Activated CD8-positive, alpha-beta memory T cell treated with anti-CD3 and anti-CD28 coated beads for 36 hours (primary cell): ENCODE data around the gene KCTD20. TPM values are rescaled to one million over a fixed set of nuclear protein-coding genes. Genes with fewer than 3 reads are reported as not detected.
"Not testable (repeated sequence)": the region's sequence is repeated elsewhere in the genome, so short reads cannot be mapped to it uniquely, and the experiment has no call there.

Experiments used
- CTCF ChIA-PET: fragments of 350-600 bp; sonication (Branson Sonifier 250); formaldehyde crosslinking; loops from one replicate; lab custom pipeline; 2021; ENCODE audit warnings: antibody characterized with exemption; lab: Charles Lee
- POLR2A ChIA-PET: fragments of 350-600 bp; sonication (Branson Sonifier 250); formaldehyde crosslinking; loops from one replicate; lab custom pipeline; 2021; ENCODE audit warnings: antibody characterized with exemption; lab: Charles Lee
- total RNA-seq, 2 experiments: library from RNA; stranded (reverse); gene quantifications; one replicate each; pipeline ENCODE4 v1.2.3, GENCODE V29; 2021

KCTD20 gene
- total RNA-seq, 2 experiments from 2014 or later = 51.9 to 52.7 TPM

DNA sequence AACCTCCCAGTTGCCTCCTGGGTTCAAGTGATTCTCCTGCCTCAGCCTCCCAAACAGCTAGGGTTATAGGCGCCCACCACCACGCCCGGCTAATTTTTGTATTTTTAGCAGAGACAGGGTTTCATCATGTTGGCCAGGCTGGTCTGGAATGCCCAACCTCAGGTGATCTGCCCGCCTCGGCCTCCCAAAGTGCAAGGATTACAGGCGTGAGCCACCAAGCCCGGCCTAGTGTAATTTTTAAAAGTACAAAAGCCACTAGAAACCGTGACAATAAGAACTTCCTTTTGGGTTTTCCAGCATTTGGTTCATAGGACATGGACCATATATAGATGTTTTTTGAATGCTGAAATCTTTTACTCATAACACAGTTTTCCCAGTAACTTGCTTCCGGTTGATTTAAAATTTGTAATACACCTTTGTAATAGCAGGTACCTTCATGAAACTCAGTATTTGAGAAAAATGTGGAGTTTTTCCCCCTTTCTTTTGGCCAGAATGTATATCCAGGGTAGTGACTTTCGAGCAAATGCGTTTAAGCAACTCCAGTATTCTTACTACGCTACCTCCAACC, 613 bp upstream of the KCTD20 start:
- POLR2A ChIA-PET = no interaction called here
- CTCF ChIA-PET = interaction anchor here (1.2 kb wide), 1 partner anchor 19 kb away, joined by 4 read pairs; no protein-coding TSS in a partner anchor

DNA sequence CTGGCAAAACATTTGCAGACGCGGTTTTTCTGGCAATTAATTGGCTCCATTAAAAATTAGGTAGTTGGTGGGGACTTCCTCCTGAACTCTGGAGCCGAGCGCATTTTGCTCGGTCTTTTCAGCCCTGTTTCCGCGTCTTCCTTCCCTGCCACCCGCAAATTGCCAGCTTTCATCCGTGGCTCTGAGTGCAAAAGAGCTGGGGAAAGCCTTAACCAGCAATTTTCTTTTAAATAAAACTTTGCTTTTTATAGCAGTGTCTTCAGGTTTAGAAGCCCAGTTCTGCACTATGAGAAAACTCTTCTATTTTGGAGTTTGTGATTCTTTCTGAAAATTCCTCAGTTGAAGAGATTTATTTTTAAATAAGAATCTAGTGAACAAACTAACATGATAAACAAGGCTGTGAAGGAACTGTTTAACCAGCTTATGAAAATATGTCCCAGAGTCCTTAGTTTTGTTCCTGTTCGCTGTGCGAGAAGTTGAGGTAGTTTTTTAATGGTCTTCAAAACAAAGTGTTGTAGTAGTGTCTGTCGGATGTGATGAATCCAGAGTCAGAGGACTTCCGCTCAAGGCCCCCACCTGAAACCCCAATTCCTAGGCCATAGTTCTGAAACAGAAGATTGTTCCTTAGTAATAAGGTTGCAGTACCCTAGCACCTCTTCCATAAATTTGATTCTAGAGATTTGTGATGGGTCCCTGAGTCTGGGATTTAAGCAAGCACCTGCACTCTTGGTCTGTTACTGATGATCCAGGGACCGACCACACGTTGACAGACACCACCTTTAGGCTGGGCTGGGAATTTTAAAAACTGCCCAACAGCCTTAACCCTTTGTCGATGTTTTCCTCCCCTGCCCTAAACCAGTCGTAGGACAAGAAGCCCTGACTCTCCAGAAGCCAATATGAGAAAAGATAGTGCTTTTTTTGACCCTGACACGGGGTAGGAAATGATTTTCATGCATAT, 950 bp downstream of the KCTD20 start:
- ChIA-PET CTCF (interaction anchor here (0.5 to 2.0 kb wide), 3 partner anchors 20 to 87 kb away, joined by 3 to 4 read pairs (median 3); no protein-coding TSS in a partner anchor), POLR2A (interaction anchor here (0.7 to 1.0 kb wide), 4 partner anchors 10 to 151 kb away, joined by 3 to 7 read pairs (median 4); partner anchors contain the start of gene SRSF3)

DNA sequence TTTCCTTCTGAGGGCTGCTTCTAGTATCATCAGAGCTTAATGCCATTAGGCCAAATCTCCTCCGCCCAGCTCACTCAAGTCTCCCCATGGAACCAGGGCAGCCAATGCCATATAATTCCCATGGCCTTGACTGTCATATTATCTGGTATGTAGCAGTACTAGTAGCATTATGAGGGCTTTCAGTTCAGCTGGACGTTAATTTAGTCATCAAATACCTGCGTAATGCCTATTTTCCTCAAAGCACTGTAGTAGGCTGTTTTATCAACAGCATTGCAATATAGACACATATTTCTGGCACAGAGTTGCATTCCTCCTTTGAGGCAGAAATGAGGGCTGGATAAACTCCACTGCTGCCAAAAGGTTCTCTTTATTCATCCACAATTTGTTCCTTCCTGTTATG, 1.7 kb downstream of the KCTD20 start:
- CTCF ChIA-PET = interaction anchor here (0.5 to 2.0 kb wide), 2 partner anchors 21 to 22 kb away, joined by 3 to 4 read pairs; no protein-coding TSS in a partner anchor
- POLR2A ChIA-PET = interaction anchor here (0.7 kb wide), 1 partner anchor 150 kb away, joined by 4 read pairs; the partner anchor contains the start of gene SRSF3

DNA sequence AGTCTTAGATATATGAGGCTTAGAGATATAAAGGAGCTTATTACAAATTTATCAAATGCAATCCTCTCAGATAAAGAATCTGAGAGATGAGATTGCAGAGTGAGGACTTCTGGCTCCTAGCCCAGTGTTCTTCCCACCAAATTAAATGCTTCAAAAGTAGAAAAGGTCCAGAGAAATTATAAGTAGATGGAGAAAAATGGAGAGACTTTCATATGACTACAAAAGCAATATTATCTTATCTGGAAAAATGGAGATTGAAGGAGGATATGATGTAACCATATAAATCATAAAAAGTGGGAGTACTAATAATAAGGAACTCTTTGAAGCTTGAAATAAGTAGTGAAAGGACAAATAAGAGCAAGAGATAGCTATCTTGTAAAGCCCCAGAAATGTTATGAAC, 2.8 kb downstream of the KCTD20 start:
- ChIA-PET POLR2A (interaction anchor here (0.6 kb wide), 1 partner anchor 722 kb away, joined by 4 read pairs; no protein-coding TSS in a partner anchor), CTCF (interaction anchor here (0.6 kb wide), 1 partner anchor 93 kb away, joined by 7 read pairs; no protein-coding TSS in a partner anchor)

DNA sequence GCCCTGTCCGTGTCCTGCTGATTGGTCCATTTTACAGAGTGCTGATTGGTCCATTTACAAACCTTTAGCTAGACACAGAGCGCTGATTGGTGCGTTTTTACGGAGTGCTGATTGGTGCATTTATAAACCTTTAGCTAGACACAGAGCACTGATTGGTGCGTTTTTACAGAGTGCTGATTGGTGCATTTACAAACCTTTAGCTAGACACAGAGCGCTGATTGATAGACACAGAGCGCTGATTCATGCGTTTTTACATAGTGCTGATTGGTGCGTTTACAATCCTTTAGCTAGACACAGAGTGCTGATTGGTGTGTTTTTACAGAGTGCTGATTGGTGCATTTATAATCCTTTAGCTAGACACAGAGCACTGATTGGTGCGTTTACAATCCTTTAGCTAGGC, 6.4 kb downstream of the KCTD20 start:
- POLR2A ChIA-PET, CTCF ChIA-PET: not testable (repeated sequence)

DNA sequence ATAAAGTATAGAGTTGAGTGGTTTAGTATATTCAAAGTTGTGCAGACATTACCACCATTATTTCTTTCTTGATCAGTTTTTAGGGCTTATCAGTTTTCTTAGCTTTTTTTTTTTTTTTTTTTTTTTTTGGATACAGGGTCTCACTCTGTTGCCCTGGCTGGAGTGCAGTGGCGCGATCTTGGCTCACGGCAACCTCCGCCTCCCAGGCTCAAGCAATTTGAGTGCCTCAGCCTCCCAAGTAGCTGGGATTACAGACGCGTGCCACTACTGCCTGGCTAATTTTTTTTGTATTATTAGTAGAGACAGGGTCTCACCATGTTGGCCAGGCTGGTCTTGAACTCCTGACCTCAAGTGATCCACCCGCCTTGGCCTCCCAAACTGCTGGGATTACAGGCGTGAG, 10.1 kb downstream of the KCTD20 start:
- CTCF ChIA-PET = not testable (repeated sequence)
- POLR2A ChIA-PET = interaction anchor here (0.6 kb wide), 1 partner anchor 32 kb away, joined by 4 read pairs; no protein-coding TSS in a partner anchor

DNA sequence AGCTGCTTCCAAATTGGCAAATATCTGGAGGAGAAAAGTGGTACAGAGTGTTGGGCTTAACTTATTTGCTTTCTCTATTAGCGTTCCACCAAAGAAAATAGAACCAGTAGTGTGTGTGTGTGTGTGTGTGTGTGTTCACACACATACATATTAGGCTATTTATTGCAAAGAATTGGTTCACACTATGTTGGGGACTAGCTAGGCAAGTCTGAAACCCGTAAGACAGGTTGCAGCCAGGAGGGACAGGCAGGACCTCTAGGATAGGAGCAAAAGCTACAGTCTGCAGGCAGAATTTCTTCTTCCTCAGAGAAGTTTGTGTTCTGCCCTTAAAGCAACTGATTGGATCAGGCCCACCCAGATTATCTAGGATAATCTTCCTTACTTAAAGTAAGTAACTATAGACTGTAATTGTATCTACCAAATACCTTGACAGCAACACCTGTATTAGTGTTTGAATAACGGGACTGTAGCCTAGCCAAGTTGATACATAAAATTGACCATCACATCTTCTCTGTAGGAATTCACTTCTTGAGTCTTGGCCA, 12.8 kb downstream of the KCTD20 start:
- CTCF ChIA-PET = interaction anchor here (0.6 kb wide), 1 partner anchor 119 kb away, joined by 3 read pairs; no protein-coding TSS in a partner anchor
- POLR2A ChIA-PET = interaction anchor here (0.5 to 0.6 kb wide), 2 partner anchors 110 to 128 kb away, joined by 3 read pairs; no protein-coding TSS in a partner anchor

DNA sequence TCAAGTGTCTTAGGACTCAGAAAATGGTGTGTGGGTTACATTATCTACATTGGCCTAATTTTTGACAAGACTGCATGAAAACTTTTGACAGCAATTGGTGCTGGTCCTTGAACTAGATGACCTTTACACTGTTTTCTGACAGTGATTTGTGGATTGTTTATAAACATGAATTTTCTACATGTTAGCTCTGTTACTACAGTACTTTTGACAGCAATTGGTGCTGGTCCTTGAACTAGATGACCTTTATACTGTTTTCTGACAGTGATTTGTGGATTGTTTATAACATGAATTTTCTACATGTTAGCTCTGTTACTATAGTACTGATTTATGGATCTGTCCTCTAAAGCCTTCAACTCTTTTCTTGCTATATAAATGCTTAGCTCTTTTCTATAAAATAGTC, 16.7 kb downstream of the KCTD20 start:
- POLR2A ChIA-PET = interaction anchor here (1.1 kb wide), 1 partner anchor 134 kb away, joined by 3 read pairs; no protein-coding TSS in a partner anchor

DNA sequence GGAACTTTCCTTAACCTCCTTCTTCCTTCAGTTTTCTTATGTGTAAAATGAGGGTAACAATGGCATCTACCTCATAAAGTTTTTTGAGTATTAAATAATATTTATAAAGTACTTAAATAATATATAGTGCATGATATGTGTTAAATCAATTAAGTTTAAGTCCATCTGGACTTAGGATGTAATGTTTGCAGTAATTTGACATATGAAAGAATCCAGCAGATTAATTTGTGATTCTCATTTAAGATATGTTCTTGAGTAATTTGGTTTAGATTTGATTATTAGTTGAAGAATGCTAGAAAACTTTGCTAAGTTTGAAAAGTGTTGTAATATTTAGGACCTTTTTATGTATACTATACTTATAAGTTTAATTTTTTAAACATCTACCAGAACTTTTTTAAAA, 18.1 kb downstream of the KCTD20 start:
- ChIA-PET CTCF (no interaction called here), POLR2A (interaction anchor here (0.6 kb wide), 1 partner anchor 119 kb away, joined by 4 read pairs; no protein-coding TSS in a partner anchor)

More for the DNA sequence above, 16.7 kb downstream of the KCTD20 start:
- CTCF ChIA-PET = no interaction called here

DNA sequence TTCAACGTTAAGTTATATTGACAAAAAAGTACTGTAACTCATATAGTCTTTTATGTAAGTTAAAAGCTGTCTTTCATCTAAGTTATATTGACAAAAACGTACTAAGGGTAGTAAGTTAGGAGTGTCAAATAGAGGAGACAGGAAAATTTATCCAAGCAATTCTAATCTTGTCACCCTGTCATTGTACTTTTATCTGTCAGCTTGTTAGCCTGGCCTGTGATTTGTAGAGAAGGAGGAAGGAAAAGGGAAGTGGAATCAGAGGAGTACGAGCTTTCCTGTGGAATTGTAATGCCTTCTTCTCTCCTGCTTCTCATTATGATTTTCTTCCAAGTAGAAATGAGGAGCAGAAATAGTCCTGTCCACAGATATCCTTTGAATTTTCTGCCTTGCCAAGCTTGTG, 18.8 kb downstream of the KCTD20 start:
- CTCF ChIA-PET = interaction anchor here (0.6 kb wide), 1 partner anchor 119 kb away, joined by 3 read pairs; no protein-coding TSS in a partner anchor
- POLR2A ChIA-PET = interaction anchor here (0.6 kb wide), 1 partner anchor 119 kb away, joined by 4 read pairs; no protein-coding TSS in a partner anchor

DNA sequence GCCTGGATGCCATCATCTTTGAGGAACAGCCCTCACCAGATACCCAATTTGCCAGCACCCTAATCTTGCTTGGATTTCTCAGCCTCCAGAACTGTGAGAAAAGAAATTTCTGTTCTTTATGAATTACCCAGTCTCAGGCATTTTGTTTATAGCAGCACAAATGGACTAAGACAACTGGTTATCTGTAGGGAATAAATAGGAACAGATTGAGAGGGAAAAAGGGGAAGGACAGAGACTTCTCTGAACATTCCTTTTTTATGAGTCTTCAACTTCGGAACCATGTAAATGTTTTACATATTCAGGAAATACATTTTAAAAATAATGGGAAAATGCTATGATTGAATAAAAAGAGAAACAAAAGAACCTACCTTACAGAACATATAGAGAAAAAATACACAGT, 20.9 kb downstream of the KCTD20 start:
- ChIA-PET POLR2A (no interaction called here), CTCF (no interaction called here)

DNA sequence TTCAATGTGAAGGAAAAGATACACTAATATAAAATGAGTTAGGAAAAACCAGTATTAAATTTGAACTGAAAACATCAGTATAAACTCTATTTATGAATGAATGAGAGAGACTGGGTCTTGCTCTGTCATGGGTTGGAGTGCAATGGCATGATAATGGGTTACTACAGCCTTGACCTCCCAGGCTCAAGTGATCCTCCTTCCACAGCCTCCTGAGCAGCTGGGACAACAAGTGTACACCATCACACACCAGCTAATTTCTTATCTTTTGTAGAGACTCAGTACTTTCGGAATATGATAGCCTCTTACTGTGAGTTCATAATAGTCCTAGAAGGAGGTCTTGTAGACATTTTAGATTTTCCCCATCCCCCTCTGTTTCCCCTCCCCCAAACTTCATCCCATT, 21.4 kb downstream of the KCTD20 start:
- POLR2A ChIA-PET = interaction anchor here (0.6 kb wide), 1 partner anchor 9 kb away, joined by 3 read pairs; no protein-coding TSS in a partner anchor

DNA sequence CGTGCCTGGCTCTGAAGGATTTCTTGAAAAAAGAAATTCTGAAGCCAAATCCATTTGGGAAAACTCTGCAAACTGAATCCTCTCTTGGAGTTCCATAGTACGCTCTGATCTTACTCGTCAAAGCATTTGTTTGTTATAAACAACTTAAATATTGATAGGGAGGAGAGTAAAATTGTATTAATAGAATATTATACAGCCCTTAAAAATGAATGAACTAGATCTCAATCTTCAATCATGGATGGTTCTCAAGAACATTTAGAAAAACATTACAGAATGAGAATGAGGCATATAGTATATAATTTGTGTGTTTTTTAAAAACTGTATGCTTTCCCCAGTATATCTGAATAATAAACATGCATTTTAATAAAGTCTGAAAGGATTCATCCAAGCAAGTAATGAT, 24.8 kb downstream of the KCTD20 start:
- ChIA-PET CTCF (no interaction called here), POLR2A (no interaction called here)

More for the DNA sequence above, 21.4 kb downstream of the KCTD20 start:
- CTCF ChIA-PET = no interaction called here

DNA sequence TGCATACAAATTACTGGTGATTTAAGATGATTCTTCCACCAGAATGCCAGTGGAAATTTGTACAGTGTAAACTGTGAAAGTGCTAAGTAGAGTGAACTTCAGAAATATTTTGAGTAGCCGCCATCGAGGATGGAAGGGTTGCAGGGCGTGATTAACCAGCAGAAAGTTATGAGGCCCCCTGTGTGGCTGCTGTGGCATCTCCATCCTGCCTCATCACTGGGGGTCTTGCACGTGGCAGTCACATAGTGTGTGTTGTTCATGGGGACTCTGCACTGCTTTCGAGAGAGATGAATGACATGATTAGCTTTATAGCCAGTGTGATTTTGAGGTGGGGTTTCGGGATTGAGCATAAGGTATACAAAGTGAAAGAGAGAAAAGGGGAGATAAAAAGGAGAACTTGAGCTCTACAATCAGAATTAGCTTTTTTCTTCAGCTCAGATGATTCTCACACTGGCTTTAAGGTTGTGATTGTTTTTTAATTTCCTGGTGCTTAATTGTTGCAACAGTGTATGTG, 26.4 kb downstream of the KCTD20 start:
- CTCF ChIA-PET = no interaction called here
- POLR2A ChIA-PET = no interaction called here

DNA sequence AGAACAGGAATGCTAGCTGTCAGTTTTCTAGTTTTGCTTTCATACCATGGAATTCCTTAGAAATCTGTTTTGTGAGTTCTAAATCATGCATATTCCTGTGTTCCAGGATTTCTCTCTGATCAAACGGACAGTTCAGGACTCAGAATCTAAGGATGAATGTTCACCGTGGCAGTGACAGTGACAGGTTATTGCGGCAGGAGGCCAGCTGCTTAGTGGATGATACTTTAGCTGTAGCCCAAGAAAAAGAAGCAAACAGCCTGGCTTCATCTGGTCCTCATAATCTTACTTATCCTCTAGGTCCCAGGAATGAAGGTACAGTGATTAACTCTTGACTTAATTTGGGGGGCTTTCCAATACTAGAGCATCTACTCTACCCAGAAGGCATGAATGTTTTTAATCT, 27.1 kb downstream of the KCTD20 start:
- ChIA-PET CTCF (no interaction called here), POLR2A (interaction anchor here (0.6 kb wide), 1 partner anchor 91 kb away, joined by 4 read pairs; no protein-coding TSS in a partner anchor)

DNA sequence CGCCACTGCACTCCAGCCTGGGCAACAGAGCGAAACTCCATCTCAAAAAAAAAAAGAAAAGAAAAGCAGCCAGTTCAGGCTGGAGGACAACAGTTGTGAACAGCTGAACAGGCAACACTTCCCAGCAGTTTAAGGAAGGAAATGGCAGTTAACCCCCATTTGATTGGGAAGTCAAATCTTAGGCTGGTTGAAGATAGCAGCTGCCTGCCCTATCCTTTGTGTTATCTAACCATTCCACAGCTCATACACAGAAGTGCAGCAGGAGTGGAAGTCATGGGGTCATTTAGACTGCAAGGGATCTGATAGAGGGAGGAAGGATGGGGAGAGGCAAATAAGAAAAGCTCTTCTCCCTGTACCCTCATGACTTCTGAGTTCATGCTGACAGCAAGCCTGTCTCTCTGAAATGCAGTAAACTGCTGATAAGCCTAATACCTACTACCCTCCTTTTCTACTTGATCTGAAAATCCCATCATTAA, 35.3 kb downstream of the KCTD20 start:
- ChIA-PET CTCF (no interaction called here), POLR2A (interaction anchor here (0.6 kb wide), 1 partner anchor 42 kb away, joined by 3 read pairs; no protein-coding TSS in a partner anchor)

DNA sequence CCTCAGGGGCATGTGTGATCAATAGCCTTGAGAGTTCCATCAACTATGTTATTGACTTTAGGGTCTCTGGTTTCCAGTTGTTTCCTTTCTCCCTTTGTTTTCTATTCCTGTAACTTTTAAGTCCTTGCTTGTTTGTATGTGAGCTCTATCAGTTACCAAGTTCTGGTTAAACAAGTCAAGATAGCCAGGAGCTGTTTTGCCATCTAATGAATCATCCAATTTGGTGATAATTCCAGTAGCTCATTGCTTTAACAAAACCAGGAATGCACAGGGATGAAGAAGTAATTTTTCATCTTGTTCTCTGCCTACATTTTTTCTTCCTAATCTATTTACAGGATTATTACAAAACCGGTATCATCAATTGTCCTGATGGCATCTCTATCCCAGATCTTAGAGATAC, 36.5 kb downstream of the KCTD20 start:
- POLR2A ChIA-PET = interaction anchor here (0.7 kb wide), 1 partner anchor 150 kb away, joined by 10 read pairs; no protein-coding TSS in a partner anchor

DNA sequence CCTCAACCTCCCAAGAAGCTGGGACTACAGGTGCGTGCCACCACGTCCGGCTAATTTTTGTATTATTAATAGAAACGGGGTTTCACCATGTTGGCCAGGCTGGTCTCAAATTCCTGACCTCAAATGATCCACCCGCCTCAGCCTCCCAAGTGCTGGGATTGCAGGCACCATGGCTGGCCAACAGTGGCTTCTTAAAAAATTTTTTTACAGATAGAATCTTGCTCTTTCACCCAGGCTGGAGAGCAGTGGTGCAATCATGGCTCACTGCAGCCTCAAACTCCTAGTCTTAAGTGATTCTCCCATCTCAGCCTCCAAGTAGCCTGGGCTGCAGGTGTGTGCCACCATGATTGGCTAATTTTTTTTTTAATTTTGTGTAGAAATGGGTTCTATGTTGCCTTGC, 40.5 kb downstream of the KCTD20 start:
- POLR2A ChIA-PET = interaction anchor here (0.6 kb wide), 1 partner anchor 110 kb away, joined by 3 read pairs; no protein-coding TSS in a partner anchor
- CTCF ChIA-PET = not testable (repeated sequence)

More for the DNA sequence above, 36.5 kb downstream of the KCTD20 start:
- CTCF ChIA-PET = no interaction called here
